Glutamatergic neuron (in vitro differentiated cells): ENCODE data around the gene MED19. TPM values are rescaled to one million over a fixed set of nuclear protein-coding genes. Genes with fewer than 3 reads are reported as not detected.

Experiments
- DNase-seq: peaks from one replicate; pipeline ENCODE4 v3.0.0; 2022
- H3K27ac Mint-ChIP-seq: one replicate; pipeline ENCODE4 v1.8.0; 2020; ENCODE audit warnings: mild to moderate bottlenecking, mixed read lengths, inconsistent platforms; ENCODE audit not compliant: unreplicated experiment
- H3K27me3 Mint-ChIP-seq: one replicate; pipeline ENCODE4 v1.8.0; 2020; ENCODE audit warnings: mild to moderate bottlenecking, moderate library complexity, mixed read lengths, inconsistent platforms; ENCODE audit not compliant: unreplicated experiment
- H3K36me3 Mint-ChIP-seq: one replicate; pipeline ENCODE4 v1.8.0; 2020; ENCODE audit warnings: mild to moderate bottlenecking, mixed read lengths, inconsistent platforms; ENCODE audit not compliant: unreplicated experiment
- H3K4me1 Mint-ChIP-seq: one replicate; pipeline ENCODE4 v1.8.0; 2020; ENCODE audit warnings: mild to moderate bottlenecking, low read depth, mixed read lengths, inconsistent platforms; ENCODE audit not compliant: unreplicated experiment
- H3K4me3 Mint-ChIP-seq: one replicate; pipeline ENCODE4 v1.8.0; 2020; ENCODE audit warnings: mild to moderate bottlenecking, mixed read lengths, inconsistent platforms; ENCODE audit not compliant: unreplicated experiment
- H3K9me3 Mint-ChIP-seq: one replicate; pipeline ENCODE4 v1.8.0; 2020; ENCODE audit warnings: mild to moderate bottlenecking, moderate library complexity, mixed read lengths, inconsistent platforms; ENCODE audit not compliant: unreplicated experiment
- CTCF ChIP-seq: fragments of 200-600 bp; sonication (generic); IDR thresholded peaks from one replicate; pipeline ENCODE4 v1.5.0; 2021; ENCODE audit not compliant: partially characterized antibody, unreplicated experiment
- total RNA-seq: library from RNA; stranded (reverse); fragmentation: NEBNext Ultra II Directional; extraction: Animal tissue kit (Norgen Biotek cat#: 25700); gene quantifications from one replicate; pipeline ENCODE4 v1.2.1, GENCODE V29; 2021; ENCODE audit not compliant: unreplicated experiment

MED19 gene
- total RNA-seq, 1 donor from 2014 or later = 30.9 TPM

GRCh38 chr11:57675176-57675941, 36.7 kb downstream of the MED19 start:
- no peaks in the 10 kb centered on the region for H3K36me3 Mint-ChIP-seq
- no peaks in the 10 kb centered on the region for H3K9me3 Mint-ChIP-seq
- TF ChIP-seq CTCF = no peak
- H3K4me1 Mint-ChIP-seq = no peaks in the 10 kb centered on the region
- no peak overlapping the region for H3K4me3 Mint-ChIP-seq
- DNase-seq = no peak
- H3K27ac Mint-ChIP-seq = no peak overlapping the region
- H3K27me3 Mint-ChIP-seq = no peaks in the 10 kb centered on the region

- Mint-ChIP-seq H3K4me3 (no peak overlapping the region), H3K36me3 (no peaks in the 10 kb centered on the region), H3K27ac (peak overlapping the region; percentile 3)
Observed at GRCh38 chr11:57674251-57674650, 37.8 kb downstream of the MED19 start.

GRCh38 chr11:57668434-57668782, 43.6 kb downstream of the MED19 start:
- no peak for TF ChIP-seq CTCF
- Mint-ChIP-seq H3K27ac (peak overlapping the region; percentile 89), H3K4me3 (peak overlapping the region; percentile 97), H3K9me3 (peaks cover 24% of the 10 kb centered on the region), H3K27me3 (peaks cover 21% of the 10 kb centered on the region), H3K36me3 (no peaks in the 10 kb centered on the region), H3K4me1 (peaks cover 5% of the 10 kb centered on the region)
- no peak for DNase-seq

More at GRCh38 chr11:57674251-57674650, 37.8 kb downstream of the MED19 start:
- no peak for TF ChIP-seq CTCF
- peaks cover under 1% of the 10 kb centered on the region for H3K27me3 Mint-ChIP-seq
- no peaks in the 10 kb centered on the region for H3K9me3 Mint-ChIP-seq
- peaks cover 5% of the 10 kb centered on the region for H3K4me1 Mint-ChIP-seq
- DNase-seq = no peak

- peak within 1 kb of the TSS; percentile 100 for H3K27ac Mint-ChIP-seq
- peak within 1 kb of the TSS; percentile 97 for H3K4me3 Mint-ChIP-seq
- DNase-seq = peak; percentile 99
- H3K4me1 Mint-ChIP-seq = peaks cover 5% of the 10 kb centered on the region
- peaks cover 21% of the 10 kb centered on the region for H3K27me3 Mint-ChIP-seq
- H3K9me3 Mint-ChIP-seq = peaks cover 24% of the 10 kb centered on the region
- no peaks in the 10 kb centered on the region for H3K36me3 Mint-ChIP-seq
- peak; percentile 65 for TF ChIP-seq CTCF
Observed at GRCh38 chr11:57667736-57668433, 44.1 kb downstream of the MED19 start, which contains the start of gene ZDHHC5. Gene ZDHHC5, plus strand, starts transcription at chr11:57668114. Its CDS starts 4,977 bp downstream, at chr11:57673091.
